Tongue (tissue), 2 donors: ENCODE data around the gene MORN5. TPM values are rescaled to one million over a fixed set of nuclear protein-coding genes. Genes with fewer than 3 reads are reported as not detected.

Experiments used
- DNase-seq: peaks from one replicate; pipeline ENCODE4 v3.0.0-alpha.2; 2015
- total RNA-seq: library from RNA; depleted of rRNA; stranded (reverse); fragments of >200 nt; gene quantifications from one replicate; pipeline ENCODE4 v1.2.3, GENCODE V29; 2014

MORN5 gene
- total RNA-seq, 1 donor from 2014 or later, result not detected

GRCh38 chr9:122125158-122125508 is 34.6 kb upstream of the MORN5 start:
- DNase-seq, result peak; percentile 92

GRCh38 chr9:122125509-122126330 is 34.0 kb upstream of the MORN5 start:
- DNase-seq, result peak; percentile 44

GRCh38 chr9:122126331-122127261 is 33.1 kb upstream of the MORN5 start:
- DNase-seq, result no peak

GRCh38 chr9:122127396-122127798 is 32.3 kb upstream of the MORN5 start:
- no peak for DNase-seq

- DNase-seq, result no peak
Measured at GRCh38 chr9:122128007-122128968, 31.4 kb upstream of the MORN5 start.

GRCh38 chr9:122128969-122129343 is 30.8 kb upstream of the MORN5 start:
- DNase-seq, result no peak

- DNase-seq, result no peak
Measured at GRCh38 chr9:122129969-122130368, 29.7 kb upstream of the MORN5 start.

- DNase-seq, result no peak
Measured at GRCh38 chr9:122130837-122131236, 28.9 kb upstream of the MORN5 start.

- peak; percentile 47 for DNase-seq
Measured at GRCh38 chr9:122131401-122132001, 28.2 kb upstream of the MORN5 start.

GRCh38 chr9:122132539-122132938 is 27.2 kb upstream of the MORN5 start:
- DNase-seq, result no peak

GRCh38 chr9:122133263-122133983 is 26.3 kb upstream of the MORN5 start:
- no peak for DNase-seq

GRCh38 chr9:122133984-122134535 is 25.6 kb upstream of the MORN5 start:
- DNase-seq, result no peak

GRCh38 chr9:122134822-122135528 is 24.7 kb upstream of the MORN5 start:
- DNase-seq, result no peak

- no peak for DNase-seq
Measured at GRCh38 chr9:122135529-122135859, 24.2 kb upstream of the MORN5 start.

GRCh38 chr9:122138560-122139268 is 21.0 kb upstream of the MORN5 start:
- DNase-seq, result no peak

- no peak for DNase-seq
Measured at GRCh38 chr9:122140368-122141193, 19.1 kb upstream of the MORN5 start.

GRCh38 chr9:122141671-122142070 is 18.0 kb upstream of the MORN5 start:
- no peak for DNase-seq

- no peak for DNase-seq
Measured at GRCh38 chr9:122143296-122143695, 16.4 kb upstream of the MORN5 start.
